GM23338 (cell line): ENCODE data around the gene PDE4D. TPM values are rescaled to one million over a fixed set of nuclear protein-coding genes. Genes with fewer than 3 reads are reported as not detected.

ENCODE experiments used
- ATAC-seq: fragments of 200-7000 bp; cut with Tn5 transposase; 3 replicates; pipeline ENCODE4 v1.9.1; 2020
- DNase-seq: peaks from one replicate; pipeline ENCODE4 v3.0.0-alpha.2; 2015; ENCODE audit warnings: low spot score
- H2AFZ ChIP-seq: fragments of 200-600 bp; sonication (generic); 2 replicates; pipeline ENCODE4 v1.8.0; 2016; ENCODE audit warnings: antibody characterized with exemption, mild to moderate bottlenecking, moderate library complexity
- H3F3A ChIP-seq: fragments of 200-600 bp; sonication (generic); replicated peaks from 2 replicates; pipeline ENCODE4 v1.8.0; 2017; ENCODE audit warnings: antibody characterized with exemption, mixed run types, low read depth
- H3K27ac ChIP-seq: fragments of 200-600 bp; sonication (generic); 2 replicates; pipeline ENCODE4 v1.6.1; 2016; ENCODE audit warnings: low read depth
- H3K27me3 ChIP-seq: fragments of 200-600 bp; sonication (generic); 2 replicates; pipeline ENCODE4 v1.8.0; 2016; ENCODE audit warnings: mild to moderate bottlenecking, mixed run types, moderate library complexity; ENCODE audit not compliant: insufficient read depth
- H3K36me3 ChIP-seq: fragments of 200-600 bp; sonication (generic); 2 replicates; pipeline ENCODE4 v1.8.0; 2016; ENCODE audit warnings: mild to moderate bottlenecking; ENCODE audit not compliant: insufficient read depth
- H3K4me1 ChIP-seq: fragments of 200-600 bp; sonication (generic); 2 replicates; pipeline ENCODE4 v1.8.0; 2016; ENCODE audit warnings: mild to moderate bottlenecking, moderate library complexity; ENCODE audit not compliant: insufficient read depth
- H3K4me2 ChIP-seq: fragments of 200-600 bp; sonication (generic); 2 replicates; pipeline ENCODE4 v1.7.1; 2017; ENCODE audit warnings: mixed run types
- H3K4me3 ChIP-seq: fragments of 200-600 bp; sonication (generic); 2 replicates; pipeline ENCODE4 v1.6.1; 2016; ENCODE audit warnings: mixed run types
- H3K79me2 ChIP-seq: fragments of 200-600 bp; sonication (generic); replicated peaks from 2 replicates; pipeline ENCODE4 v1.8.0; 2017; ENCODE audit warnings: mild to moderate bottlenecking; ENCODE audit not compliant: insufficient read depth
- H3K9me2 ChIP-seq: fragments of 200-600 bp; sonication (generic); 2 replicates; pipeline ENCODE4 v1.8.0; 2017; ENCODE audit not compliant: insufficient read depth
- H4K20me1 ChIP-seq: fragments of 200-600 bp; sonication (generic); replicated peaks from 2 replicates; pipeline ENCODE4 v1.8.0; 2017; ENCODE audit warnings: mild to moderate bottlenecking; ENCODE audit not compliant: insufficient read depth
- H3K27ac Mint-ChIP-seq: 2 replicates; pipeline ENCODE4 v1.8.0; 2020; ENCODE audit warnings: inconsistent platforms, mild to moderate bottlenecking, moderate library complexity, mixed read lengths
- H3K27me3 Mint-ChIP-seq: 3 replicates; pipeline ENCODE4 v1.8.0; 2022; ENCODE audit warnings: low read depth, mild to moderate bottlenecking, moderate library complexity, mixed read lengths, inconsistent platforms; ENCODE audit not compliant: insufficient read depth, poor library complexity
- H3K36me3 Mint-ChIP-seq: 3 replicates; pipeline ENCODE4 v1.8.0; 2021; ENCODE audit warnings: low read depth, mild to moderate bottlenecking, inconsistent platforms, moderate library complexity, mixed read lengths
- H3K4me1 Mint-ChIP-seq: 3 replicates; pipeline ENCODE4 v1.8.0; 2020; ENCODE audit warnings: mild to moderate bottlenecking, inconsistent platforms, mixed read lengths
- H3K4me3 Mint-ChIP-seq: 3 replicates; pipeline ENCODE4 v1.8.0; 2021; ENCODE audit warnings: moderate library complexity, mild to moderate bottlenecking, inconsistent platforms, mixed read lengths
- H3K9me3 Mint-ChIP-seq: 3 replicates; pipeline ENCODE4 v1.8.0; 2020; ENCODE audit warnings: moderate library complexity, mild to moderate bottlenecking, inconsistent platforms, mixed read lengths
- CREB1 ChIP-seq: fragments of 250-450 bp; sonication (Bioruptor Pico); IDR thresholded peaks from 2 replicates; pipeline ENCODE4 v1.5.0; 2020; ENCODE audit warnings: low read depth, mild to moderate bottlenecking, moderate library complexity
- EZH2phosphoT487 ChIP-seq: fragments of 200-600 bp; sonication (generic); IDR thresholded peaks from one replicate; pipeline ENCODE4 v1.8.1; 2018; ENCODE audit warnings: antibody characterized with exemption; ENCODE audit not compliant: unreplicated experiment
- JUNB ChIP-seq: IDR thresholded peaks from one replicate; pipeline ENCODE4 v1.6.1; 2016; ENCODE audit warnings: antibody characterized with exemption; ENCODE audit not compliant: unreplicated experiment
- polyA plus RNA-seq: library from polyadenylated mRNA; unstranded; fragments of >200 nt; fragmentation: Nextera tagmentation; extraction: Ambion mirVana; gene quantifications from 2 replicates; pipeline ENCODE4 v1.2.1, GENCODE V29; 2016
- total RNA-seq: library from RNA; depleted of rRNA; stranded (reverse); fragments of >200 nt; shearing (Covaris generic); gene quantifications from 2 replicates; pipeline ENCODE4 v1.2.3, GENCODE V29; 2014
- TF ChIP-seq, protein P1 (sequence below): fragments of 250-450 bp; sonication (Bioruptor Pico); IDR thresholded peaks from 2 replicates; pipeline ENCODE4 v1.5.0; 2020; ENCODE audit warnings: mild to moderate bottlenecking, moderate library complexity
- TF ChIP-seq, protein P2 (sequence below): IDR thresholded peaks from one replicate; pipeline ENCODE4 v1.6.1; 2018; ENCODE audit warnings: antibody characterized with exemption; ENCODE audit not compliant: unreplicated experiment
- TF ChIP-seq, protein P3 (sequence below): IDR thresholded peaks from 2 replicates; pipeline ENCODE4 v1.6.1; 2016; ENCODE audit warnings: antibody characterized with exemption

The PDE4D gene
- total and polyA plus RNA-seq, 2 experiments from 2014 or later, result 2.1 to 4.7 TPM

DNA sequence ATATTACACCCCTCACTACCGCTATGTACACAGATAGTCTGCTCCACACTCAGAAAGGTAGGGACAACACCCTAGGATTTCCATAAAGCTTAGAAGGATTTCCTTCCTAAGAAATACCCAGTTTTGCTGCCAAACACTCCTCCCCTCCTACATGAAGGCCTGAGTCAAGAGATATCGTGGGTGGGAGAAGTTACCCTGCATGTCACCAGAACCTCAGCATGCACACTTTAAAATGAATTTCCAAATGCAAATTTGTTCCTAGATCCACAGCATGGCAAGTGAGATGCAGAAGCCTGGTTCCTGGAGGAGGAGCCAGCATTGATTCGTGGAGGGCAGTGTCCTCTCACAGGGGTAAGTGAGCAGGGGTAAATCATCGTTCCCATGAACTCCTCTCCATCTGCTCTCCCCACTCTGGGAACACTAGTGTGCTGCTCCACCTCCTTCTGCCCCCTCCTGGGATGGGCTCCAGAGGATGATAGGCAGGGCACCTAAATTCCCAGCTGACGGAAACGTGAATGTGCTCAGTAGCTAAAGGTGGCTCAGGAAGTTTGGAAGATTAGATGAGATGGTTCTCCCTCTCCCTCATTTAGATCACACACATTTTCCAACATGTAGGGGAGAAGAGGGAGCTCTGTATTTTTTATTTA is 76.7 kb downstream of the PDE4D start (continued):
- TF ChIP-seq, protein P1, sequence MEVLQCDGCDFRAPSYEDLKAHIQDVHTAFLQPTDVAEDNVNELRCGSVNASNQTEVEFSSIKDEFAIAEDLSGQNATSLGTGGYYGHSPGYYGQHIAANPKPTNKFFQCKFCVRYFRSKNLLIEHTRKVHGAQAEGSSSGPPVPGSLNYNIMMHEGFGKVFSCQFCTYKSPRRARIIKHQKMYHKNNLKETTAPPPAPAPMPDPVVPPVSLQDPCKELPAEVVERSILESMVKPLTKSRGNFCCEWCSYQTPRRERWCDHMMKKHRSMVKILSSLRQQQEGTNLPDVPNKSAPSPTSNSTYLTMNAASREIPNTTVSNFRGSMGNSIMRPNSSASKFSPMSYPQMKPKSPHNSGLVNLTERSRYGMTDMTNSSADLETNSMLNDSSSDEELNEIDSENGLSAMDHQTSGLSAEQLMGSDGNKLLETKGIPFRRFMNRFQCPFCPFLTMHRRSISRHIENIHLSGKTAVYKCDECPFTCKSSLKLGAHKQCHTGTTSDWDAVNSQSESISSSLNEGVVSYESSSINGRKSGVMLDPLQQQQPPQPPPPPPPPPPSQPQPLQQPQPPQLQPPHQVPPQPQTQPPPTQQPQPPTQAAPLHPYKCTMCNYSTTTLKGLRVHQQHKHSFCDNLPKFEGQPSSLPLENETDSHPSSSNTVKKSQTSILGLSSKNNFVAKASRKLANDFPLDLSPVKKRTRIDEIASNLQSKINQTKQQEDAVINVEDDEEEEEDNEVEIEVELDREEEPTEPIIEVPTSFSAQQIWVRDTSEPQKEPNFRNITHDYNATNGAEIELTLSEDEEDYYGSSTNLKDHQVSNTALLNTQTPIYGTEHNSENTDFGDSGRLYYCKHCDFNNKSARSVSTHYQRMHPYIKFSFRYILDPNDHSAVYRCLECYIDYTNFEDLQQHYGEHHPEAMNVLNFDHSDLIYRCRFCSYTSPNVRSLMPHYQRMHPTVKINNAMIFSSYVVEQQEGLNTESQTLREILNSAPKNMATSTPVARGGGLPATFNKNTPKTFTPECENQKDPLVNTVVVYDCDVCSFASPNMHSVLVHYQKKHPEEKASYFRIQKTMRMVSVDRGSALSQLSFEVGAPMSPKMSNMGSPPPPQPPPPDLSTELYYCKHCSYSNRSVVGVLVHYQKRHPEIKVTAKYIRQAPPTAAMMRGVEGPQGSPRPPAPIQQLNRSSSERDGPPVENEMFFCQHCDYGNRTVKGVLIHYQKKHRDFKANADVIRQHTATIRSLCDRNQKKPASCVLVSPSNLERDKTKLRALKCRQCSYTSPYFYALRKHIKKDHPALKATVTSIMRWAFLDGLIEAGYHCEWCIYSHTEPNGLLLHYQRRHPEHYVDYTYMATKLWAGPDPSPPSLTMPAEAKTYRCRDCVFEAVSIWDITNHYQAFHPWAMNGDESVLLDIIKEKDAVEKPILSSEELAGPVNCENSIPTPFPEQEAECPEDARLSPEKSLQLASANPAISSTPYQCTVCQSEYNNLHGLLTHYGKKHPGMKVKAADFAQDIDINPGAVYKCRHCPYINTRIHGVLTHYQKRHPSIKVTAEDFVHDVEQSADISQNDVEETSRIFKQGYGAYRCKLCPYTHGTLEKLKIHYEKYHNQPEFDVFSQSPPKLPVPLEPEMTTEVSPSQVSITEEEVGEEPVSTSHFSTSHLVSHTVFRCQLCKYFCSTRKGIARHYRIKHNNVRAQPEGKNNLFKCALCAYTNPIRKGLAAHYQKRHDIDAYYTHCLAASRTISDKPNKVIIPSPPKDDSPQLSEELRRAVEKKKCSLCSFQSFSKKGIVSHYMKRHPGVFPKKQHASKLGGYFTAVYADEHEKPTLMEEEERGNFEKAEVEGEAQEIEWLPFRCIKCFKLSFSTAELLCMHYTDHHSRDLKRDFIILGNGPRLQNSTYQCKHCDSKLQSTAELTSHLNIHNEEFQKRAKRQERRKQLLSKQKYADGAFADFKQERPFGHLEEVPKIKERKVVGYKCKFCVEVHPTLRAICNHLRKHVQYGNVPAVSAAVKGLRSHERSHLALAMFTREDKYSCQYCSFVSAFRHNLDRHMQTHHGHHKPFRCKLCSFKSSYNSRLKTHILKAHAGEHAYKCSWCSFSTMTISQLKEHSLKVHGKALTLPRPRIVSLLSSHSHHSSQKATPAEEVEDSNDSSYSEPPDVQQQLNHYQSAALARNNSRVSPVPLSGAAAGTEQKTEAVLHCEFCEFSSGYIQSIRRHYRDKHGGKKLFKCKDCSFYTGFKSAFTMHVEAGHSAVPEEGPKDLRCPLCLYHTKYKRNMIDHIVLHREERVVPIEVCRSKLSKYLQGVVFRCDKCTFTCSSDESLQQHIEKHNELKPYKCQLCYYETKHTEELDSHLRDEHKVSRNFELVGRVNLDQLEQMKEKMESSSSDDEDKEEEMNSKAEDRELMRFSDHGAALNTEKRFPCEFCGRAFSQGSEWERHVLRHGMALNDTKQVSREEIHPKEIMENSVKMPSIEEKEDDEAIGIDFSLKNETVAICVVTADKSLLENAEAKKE, result no peak
- TF ChIP-seq, protein P2, sequence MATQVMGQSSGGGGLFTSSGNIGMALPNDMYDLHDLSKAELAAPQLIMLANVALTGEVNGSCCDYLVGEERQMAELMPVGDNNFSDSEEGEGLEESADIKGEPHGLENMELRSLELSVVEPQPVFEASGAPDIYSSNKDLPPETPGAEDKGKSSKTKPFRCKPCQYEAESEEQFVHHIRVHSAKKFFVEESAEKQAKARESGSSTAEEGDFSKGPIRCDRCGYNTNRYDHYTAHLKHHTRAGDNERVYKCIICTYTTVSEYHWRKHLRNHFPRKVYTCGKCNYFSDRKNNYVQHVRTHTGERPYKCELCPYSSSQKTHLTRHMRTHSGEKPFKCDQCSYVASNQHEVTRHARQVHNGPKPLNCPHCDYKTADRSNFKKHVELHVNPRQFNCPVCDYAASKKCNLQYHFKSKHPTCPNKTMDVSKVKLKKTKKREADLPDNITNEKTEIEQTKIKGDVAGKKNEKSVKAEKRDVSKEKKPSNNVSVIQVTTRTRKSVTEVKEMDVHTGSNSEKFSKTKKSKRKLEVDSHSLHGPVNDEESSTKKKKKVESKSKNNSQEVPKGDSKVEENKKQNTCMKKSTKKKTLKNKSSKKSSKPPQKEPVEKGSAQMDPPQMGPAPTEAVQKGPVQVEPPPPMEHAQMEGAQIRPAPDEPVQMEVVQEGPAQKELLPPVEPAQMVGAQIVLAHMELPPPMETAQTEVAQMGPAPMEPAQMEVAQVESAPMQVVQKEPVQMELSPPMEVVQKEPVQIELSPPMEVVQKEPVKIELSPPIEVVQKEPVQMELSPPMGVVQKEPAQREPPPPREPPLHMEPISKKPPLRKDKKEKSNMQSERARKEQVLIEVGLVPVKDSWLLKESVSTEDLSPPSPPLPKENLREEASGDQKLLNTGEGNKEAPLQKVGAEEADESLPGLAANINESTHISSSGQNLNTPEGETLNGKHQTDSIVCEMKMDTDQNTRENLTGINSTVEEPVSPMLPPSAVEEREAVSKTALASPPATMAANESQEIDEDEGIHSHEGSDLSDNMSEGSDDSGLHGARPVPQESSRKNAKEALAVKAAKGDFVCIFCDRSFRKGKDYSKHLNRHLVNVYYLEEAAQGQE, result no peak
- TF ChIP-seq JUNB, result no peak
- TF ChIP-seq CREB1 (CRISPR knock-in tag), result no peak

DNA sequence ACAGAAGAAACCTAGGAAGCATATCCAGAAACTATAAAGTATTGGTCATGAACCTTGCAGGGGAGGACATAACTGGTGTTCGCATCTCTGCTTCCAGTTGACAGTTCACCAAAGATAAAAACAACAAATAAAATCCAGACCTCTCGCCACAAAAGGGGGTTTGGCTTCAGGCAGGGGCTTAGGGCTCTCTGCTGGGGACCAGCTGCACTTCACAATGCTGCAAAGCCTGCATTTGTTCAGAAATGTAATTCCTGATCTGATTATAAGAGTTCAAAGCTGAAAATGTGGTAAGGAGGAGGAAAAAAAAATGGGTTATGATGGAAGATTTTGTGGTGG is 79.0 kb downstream of the PDE4D start:
- Histone ChIP-seq H4K20me1 (no peaks in the 10 kb centered on the region), H3K4me2 (no peak overlapping the region), H3K36me3 (no peaks in the 10 kb centered on the region), H3K27ac (no peak overlapping the region), H3F3A (no peaks in the 10 kb centered on the region), H2AFZ (peak overlapping the region; percentile 20; the same call in 1 of the 2 replicates), H3K27me3 (no peaks in the 10 kb centered on the region), H3K9me2 (no peaks in the 10 kb centered on the region), H3K4me1 (no peaks in the 10 kb centered on the region), H3K4me3 (no peak overlapping the region), H3K79me2 (no peaks in the 10 kb centered on the region)
- no peak for DNase-seq
- Mint-ChIP-seq H3K36me3 (no peaks in the 10 kb centered on the region), H3K4me3 (no peak overlapping the region), H3K9me3 (no peaks in the 10 kb centered on the region), H3K4me1 (no peaks in the 10 kb centered on the region), H3K27ac (no peak overlapping the region), H3K27me3 (peaks cover 3% of the 10 kb centered on the region)
- no peak for ATAC-seq
- TF ChIP-seq, protein P3, sequence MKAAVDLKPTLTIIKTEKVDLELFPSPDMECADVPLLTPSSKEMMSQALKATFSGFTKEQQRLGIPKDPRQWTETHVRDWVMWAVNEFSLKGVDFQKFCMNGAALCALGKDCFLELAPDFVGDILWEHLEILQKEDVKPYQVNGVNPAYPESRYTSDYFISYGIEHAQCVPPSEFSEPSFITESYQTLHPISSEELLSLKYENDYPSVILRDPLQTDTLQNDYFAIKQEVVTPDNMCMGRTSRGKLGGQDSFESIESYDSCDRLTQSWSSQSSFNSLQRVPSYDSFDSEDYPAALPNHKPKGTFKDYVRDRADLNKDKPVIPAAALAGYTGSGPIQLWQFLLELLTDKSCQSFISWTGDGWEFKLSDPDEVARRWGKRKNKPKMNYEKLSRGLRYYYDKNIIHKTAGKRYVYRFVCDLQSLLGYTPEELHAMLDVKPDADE, result no peak
- no peak for TF ChIP-seq EZH2phosphoT487
- TF ChIP-seq, protein P2, result no peak
